Measurements from ENCODE around the gene TMEM150C.
"Not testable (repeated sequence)": the region's sequence is repeated elsewhere in the genome, so short reads cannot be mapped to it uniquely, and the experiment has no call there.

The TMEM150C gene

DNA sequence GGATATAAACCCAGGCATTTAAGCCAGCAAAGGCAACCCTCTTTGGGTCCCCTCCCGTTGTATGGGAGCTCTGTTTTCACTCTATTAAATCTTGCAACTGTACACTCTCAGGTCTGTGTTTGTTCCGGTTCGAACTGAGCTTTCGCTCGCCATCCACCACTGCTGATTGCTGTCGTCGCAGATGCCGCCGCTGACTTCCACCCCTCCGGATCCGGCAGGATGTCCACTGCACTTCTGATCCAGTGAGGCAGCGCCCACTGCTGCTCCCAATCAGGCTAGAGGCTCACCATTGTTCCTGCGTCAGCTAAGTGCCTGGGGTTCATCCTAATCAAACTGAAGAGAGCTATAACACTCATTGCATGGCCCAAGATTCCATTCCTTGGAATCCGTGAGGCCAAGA lies 82.2 kb downstream of the TMEM150C start:
- TF ChIP-seq, protein P1, sequence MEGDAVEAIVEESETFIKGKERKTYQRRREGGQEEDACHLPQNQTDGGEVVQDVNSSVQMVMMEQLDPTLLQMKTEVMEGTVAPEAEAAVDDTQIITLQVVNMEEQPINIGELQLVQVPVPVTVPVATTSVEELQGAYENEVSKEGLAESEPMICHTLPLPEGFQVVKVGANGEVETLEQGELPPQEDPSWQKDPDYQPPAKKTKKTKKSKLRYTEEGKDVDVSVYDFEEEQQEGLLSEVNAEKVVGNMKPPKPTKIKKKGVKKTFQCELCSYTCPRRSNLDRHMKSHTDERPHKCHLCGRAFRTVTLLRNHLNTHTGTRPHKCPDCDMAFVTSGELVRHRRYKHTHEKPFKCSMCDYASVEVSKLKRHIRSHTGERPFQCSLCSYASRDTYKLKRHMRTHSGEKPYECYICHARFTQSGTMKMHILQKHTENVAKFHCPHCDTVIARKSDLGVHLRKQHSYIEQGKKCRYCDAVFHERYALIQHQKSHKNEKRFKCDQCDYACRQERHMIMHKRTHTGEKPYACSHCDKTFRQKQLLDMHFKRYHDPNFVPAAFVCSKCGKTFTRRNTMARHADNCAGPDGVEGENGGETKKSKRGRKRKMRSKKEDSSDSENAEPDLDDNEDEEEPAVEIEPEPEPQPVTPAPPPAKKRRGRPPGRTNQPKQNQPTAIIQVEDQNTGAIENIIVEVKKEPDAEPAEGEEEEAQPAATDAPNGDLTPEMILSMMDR (conservative IDR thresholded peaks at IDR 0.05; ENCODE audit: low read depth): no peak
- no peak for DNase-seq (ENCODE audit: low spot score)
- POLR2A ChIA-PET (ENCODE audit: low non-redundant PET): no interaction called here
- CTCF ChIA-PET: no interaction called here
- H3K27ac ChIP-seq: no peak overlapping the region

DNA sequence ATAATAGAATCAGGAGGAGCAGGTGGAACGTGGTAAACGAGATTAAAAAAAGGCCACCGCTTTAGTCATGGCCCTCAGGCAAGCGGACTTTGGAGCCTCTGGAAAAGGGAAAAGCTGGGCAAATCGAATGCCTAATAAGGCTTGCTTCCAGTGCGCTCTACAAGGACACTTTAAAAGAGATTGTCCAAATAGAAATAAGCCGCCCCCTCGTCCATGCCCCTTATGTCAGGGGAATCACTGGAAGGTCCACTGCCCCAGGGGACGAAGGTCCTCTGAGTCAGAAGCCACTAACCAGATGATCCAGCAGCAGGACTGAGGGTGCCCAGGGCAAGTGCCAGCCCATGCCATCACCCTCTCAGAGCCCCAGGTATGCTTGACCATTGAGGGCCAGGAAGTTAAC lies 84.3 kb downstream of the TMEM150C start:
- CTCF ChIA-PET; H3K27ac ChIP-seq; DNase-seq (ENCODE audit: low spot score); POLR2A ChIA-PET (ENCODE audit: low non-redundant PET): not testable (repeated sequence)

DNA sequence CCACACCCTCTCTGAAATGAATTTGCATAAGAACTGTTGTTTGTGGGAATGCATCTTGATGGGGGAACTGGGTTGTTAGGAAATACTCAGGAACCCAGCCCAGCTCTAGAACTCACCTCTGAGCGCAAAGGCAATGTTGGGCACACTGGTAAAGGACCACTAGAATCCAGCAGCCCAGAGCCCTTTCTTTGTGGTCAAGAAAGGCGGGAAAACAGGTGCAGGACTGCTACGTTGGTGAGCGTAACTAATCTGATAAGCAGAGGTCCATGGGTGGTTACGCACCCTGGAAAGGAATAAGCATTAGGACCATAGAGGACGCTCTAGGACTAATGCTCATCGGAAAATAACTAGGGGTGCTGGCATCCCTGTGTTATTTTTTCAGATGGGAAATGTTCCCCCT lies 85.9 kb downstream of the TMEM150C start:
- DNase-seq (ENCODE audit: low spot score); POLR2A ChIA-PET (ENCODE audit: low non-redundant PET); H3K27ac ChIP-seq; CTCF ChIA-PET: not testable (repeated sequence)

DNA sequence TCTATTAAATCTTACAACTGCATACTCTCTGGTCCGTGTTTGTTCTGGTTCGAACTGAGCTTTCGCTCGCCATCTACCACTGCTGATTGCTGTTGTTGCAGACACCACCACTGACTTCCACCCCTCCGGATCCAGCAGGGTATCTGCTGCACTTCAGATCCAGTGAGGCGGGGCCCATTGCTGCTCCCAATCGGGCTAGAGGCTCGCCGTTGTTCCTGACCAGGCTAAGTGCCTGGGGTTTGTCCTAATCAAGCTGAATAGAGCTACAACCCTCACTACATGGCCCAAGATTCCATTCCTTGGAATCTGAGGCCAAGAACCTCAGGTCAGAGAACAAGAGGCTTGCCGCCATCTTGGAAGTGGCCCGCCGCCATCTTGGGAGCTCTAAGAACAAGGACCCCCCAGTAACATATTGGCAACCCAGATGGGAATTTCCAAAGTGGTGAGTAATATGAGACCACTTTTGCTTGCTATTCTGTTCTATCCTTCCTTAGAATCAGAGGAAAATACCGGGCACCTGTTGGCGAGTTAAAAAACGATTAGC lies 88.1 kb downstream of the TMEM150C start:
- no peak overlapping the region for H3K27ac ChIP-seq
- ChIA-PET POLR2A (ENCODE audit: low non-redundant PET) (no interaction called here), CTCF (no interaction called here)
- no peak for DNase-seq (ENCODE audit: low spot score)
- TF ChIP-seq, protein P1 (conservative IDR thresholded peaks at IDR 0.05; ENCODE audit: low read depth): no peak

DNA sequence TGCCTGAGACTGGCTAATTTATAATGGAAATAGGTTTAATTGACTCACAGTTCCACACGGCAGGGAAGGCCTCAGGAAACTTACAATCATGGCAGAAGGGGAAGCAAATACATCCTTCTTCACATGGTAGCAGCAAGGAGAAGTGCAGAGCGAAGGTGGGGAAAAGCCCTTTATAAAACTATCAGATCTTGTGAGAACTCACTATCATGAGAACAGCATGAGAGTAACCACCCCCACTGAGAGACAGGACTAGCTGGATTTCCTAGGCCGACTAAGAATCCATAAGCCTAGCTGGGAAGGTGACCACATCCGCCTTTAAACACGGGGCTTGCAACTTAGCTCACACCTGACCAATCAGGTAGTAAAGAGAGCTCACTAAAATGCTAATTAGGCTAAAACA lies 88.7 kb downstream of the TMEM150C start:
- DNase-seq (ENCODE audit: low spot score); H3K27ac ChIP-seq; CTCF ChIA-PET; POLR2A ChIA-PET (ENCODE audit: low non-redundant PET): not testable (repeated sequence)

DNA sequence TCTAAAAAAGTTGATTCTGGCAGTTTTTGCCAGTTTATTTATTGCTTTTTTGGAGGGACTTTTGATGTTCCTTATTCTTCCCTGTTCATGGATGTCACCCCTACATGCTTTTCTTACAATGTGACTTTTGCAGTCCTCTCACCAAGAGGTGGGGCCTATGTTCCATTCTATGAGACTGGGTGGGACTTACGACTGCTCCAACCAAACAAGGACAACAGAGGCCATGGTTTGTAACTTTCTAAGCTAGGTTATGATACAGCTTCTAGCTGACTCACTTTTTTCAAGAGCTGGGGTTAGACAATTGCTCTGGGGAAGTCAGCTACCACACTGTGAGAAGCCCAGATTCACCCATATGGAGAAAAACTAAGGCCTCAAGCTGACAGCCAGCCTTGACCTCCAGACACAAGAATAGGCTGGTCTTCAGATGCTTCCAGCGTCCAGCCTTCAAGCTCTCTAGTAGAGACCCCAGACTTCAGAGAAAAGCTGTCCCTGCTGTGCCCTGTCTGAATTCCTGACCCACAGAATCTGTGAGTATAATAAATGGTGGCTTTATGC lies 91.9 kb downstream of the TMEM150C start:
- CTCF ChIA-PET: no interaction called here
- TF ChIP-seq, protein P1 (conservative IDR thresholded peaks at IDR 0.05; ENCODE audit: low read depth): no peak
- no peak overlapping the region for H3K27ac ChIP-seq
- DNase-seq (ENCODE audit: low spot score): no peak
- POLR2A ChIA-PET (ENCODE audit: low non-redundant PET): no interaction called here

DNA sequence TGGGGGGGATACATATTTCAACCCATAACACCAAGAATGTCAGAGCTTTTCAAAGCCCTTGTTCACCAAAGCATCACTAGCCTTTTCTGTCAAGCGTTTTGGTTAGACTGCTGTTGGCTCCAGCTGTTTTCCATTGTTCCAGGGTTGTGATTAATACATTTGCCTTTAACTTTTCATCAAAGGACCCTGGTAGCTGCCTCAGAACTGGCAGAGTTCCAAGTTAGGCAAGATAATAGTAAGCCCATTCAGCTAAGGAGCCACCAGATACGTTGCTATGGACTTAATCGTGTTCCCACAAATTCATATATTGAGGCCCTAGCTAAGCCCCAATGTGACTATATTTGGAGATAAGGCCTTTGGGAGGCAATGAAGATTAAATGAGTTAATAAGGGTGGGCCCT lies 94.3 kb downstream of the TMEM150C start:
- no peak for DNase-seq (ENCODE audit: low spot score)
- H3K27ac ChIP-seq: no peak overlapping the region
- TF ChIP-seq, protein P1 (conservative IDR thresholded peaks at IDR 0.05; ENCODE audit: low read depth): no peak
- ChIA-PET POLR2A (ENCODE audit: low non-redundant PET) (no interaction called here), CTCF (no interaction called here)

DNA sequence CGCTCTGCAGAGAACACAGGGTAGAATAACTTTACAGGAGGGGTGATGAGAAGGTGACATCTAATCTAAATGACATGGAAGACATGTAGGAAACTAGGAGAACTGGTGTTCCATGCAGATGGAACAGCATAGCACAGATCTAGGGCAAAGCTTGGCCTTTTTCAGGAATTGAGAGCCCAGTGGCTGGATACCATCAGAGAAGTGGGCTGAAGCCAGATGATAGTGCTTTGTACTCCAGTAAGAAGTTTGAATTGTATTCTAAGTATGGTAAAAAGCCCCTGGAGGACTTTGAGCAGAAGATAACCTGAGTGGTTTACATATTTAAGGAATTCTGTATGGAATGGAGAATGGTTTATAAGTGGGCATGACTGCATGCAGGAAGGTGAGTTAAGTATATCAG lies 98.6 kb downstream of the TMEM150C start:
- TF ChIP-seq, protein P1 (conservative IDR thresholded peaks at IDR 0.05; ENCODE audit: low read depth): no peak
- POLR2A ChIA-PET (ENCODE audit: low non-redundant PET): no interaction called here
- CTCF ChIA-PET: no interaction called here
- no peak overlapping the region for H3K27ac ChIP-seq
- no peak for DNase-seq (ENCODE audit: low spot score)

All from RWPE1 (cell line).